ENCODE results near the gene COL1A2. TPM values are rescaled to one million over a fixed set of nuclear protein-coding genes. Genes with fewer than 3 reads are reported as not detected.

Gene COL1A2
- total and polyA plus RNA-seq, 2 of the 8 experiments (the other 6 are each of a cell fraction or from before 2014, with no cell fraction given) = 45.2 to 87.2 TPM

- TF ChIP-seq CHD7 (IDR thresholded peaks at IDR 0.05; ENCODE audit: insufficient replicate concordance, low read length) (no peak), SP4 (IDR thresholded peaks at IDR 0.05; ENCODE audit: low read length) (no peak), ZNF274 (IDR thresholded peaks at IDR 0.05; ENCODE audit: borderline replicate concordance, extremely low read depth, low read length) (no peak), SIN3A (conservative IDR thresholded peaks at IDR 0.05 in 1 of 2, IDR thresholded peaks at IDR 0.05 in 1 of 2; ENCODE audit: low read depth in 1 of 2, low read length in 2 of 2) (no peak), NRF1 (IDR thresholded peaks at IDR 0.05; ENCODE audit: low read depth, low read length) (no peak), KDM5A (IDR thresholded peaks at IDR 0.05; ENCODE audit: low read length) (no peak), BACH1 (IDR thresholded peaks at IDR 0.05; ENCODE audit: low read length) (no peak)
Observed at GRCh38 chr7:94364816-94365215, 29.9 kb upstream of the COL1A2 start (continued).
